Measurements from ENCODE around the gene PSAPL1.

The PSAPL1 gene

DNA sequence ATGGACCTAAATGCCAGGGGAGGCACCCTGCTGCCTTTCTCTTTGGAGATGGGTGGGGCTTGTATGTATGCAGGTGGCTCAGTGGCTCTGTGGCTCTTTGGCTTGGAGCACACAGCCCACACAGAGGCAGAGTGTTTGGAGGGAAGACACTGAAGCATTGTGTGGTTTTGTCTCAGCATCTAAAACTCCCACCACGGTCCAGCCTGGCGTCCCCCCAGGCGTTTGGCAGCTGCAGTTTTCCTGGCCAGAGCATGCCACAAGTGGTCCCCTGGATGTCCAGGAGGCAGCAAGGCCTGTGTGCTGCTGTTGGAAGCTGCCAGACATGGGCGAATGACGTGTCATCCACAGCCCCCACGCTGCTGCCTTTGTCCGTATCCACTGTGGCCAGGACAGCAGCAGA is 32.2 kb upstream of the PSAPL1 start:
- Histone ChIP-seq H3K9me3 (ENCODE audit: control insufficient read depth, insufficient read depth, low read length) (peaks cover 5% of the 10 kb centered on the region), H3K79me2 (ENCODE audit: control insufficient read depth, low read length) (no peaks in the 10 kb centered on the region), H3K4me1 (ENCODE audit: control insufficient read depth, low read length) (no peaks in the 10 kb centered on the region), H3K27me3 (ENCODE audit: control insufficient read depth, low read length) (no peaks in the 10 kb centered on the region), H3K36me3 (ENCODE audit: control insufficient read depth, low read length) (no peaks in the 10 kb centered on the region), H3K27ac (ENCODE audit: low read depth, low read length) (no peak overlapping the region), H4K20me1 (ENCODE audit: control insufficient read depth, insufficient read depth, low read depth, low read length) (no peaks in the 10 kb centered on the region), H3K9me2 (replicated peaks; ENCODE audit: control insufficient read depth, low read length) (no peaks in the 10 kb centered on the region), H3F3A (ENCODE audit: control insufficient read depth, insufficient read depth) (no peaks in the 10 kb centered on the region), H3K4me2 (ENCODE audit: low read length) (no peak overlapping the region), H3K4me3 (ENCODE audit: low read length) (no peak overlapping the region)
- TF ChIP-seq EZH2phosphoT487 (IDR thresholded peaks at IDR 0.05; ENCODE audit: borderline replicate concordance, low read length), result no peak
- TF ChIP-seq, protein P1, sequence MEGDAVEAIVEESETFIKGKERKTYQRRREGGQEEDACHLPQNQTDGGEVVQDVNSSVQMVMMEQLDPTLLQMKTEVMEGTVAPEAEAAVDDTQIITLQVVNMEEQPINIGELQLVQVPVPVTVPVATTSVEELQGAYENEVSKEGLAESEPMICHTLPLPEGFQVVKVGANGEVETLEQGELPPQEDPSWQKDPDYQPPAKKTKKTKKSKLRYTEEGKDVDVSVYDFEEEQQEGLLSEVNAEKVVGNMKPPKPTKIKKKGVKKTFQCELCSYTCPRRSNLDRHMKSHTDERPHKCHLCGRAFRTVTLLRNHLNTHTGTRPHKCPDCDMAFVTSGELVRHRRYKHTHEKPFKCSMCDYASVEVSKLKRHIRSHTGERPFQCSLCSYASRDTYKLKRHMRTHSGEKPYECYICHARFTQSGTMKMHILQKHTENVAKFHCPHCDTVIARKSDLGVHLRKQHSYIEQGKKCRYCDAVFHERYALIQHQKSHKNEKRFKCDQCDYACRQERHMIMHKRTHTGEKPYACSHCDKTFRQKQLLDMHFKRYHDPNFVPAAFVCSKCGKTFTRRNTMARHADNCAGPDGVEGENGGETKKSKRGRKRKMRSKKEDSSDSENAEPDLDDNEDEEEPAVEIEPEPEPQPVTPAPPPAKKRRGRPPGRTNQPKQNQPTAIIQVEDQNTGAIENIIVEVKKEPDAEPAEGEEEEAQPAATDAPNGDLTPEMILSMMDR (IDR thresholded peaks at IDR 0.05; ENCODE audit: low read depth, low read length, poor library complexity, severe bottlenecking), result no peak

DNA sequence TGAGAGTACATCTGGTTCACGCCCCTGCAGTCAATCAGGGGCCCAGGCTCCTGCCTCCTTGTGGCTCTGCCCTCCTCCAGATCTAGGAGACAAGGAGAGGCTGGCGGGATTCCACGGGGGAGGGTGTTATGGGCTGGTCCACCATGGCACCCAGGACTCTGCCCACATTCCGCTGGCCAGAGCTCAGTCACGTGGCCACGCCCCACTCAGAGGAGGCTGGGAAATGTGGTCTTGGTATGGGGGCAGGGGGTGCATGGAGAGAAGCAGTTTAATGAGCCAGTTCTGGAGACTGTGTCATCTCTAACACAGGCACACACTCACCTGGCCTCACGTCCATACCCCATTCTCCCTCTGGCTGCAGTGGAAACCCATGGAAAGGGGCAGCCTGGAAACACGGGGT is 31.5 kb upstream of the PSAPL1 start:
- Histone ChIP-seq H3K4me2 (ENCODE audit: low read length) (no peak overlapping the region), H3K9me3 (ENCODE audit: control insufficient read depth, insufficient read depth, low read length) (peaks cover 5% of the 10 kb centered on the region), H3K4me1 (ENCODE audit: control insufficient read depth, low read length) (no peaks in the 10 kb centered on the region), H3K4me3 (ENCODE audit: low read length) (no peak overlapping the region), H3K27me3 (ENCODE audit: control insufficient read depth, low read length) (no peaks in the 10 kb centered on the region), H3K79me2 (ENCODE audit: control insufficient read depth, low read length) (no peaks in the 10 kb centered on the region), H3K9me2 (replicated peaks; ENCODE audit: control insufficient read depth, low read length) (no peaks in the 10 kb centered on the region), H4K20me1 (ENCODE audit: control insufficient read depth, insufficient read depth, low read depth, low read length) (no peaks in the 10 kb centered on the region), H3K27ac (ENCODE audit: low read depth, low read length) (no peak overlapping the region), H3F3A (ENCODE audit: control insufficient read depth, insufficient read depth) (no peaks in the 10 kb centered on the region), H3K36me3 (ENCODE audit: control insufficient read depth, low read length) (no peaks in the 10 kb centered on the region)
- TF ChIP-seq, protein P1 (IDR thresholded peaks at IDR 0.05; ENCODE audit: low read depth, low read length, poor library complexity, severe bottlenecking), result no peak
- TF ChIP-seq EZH2phosphoT487 (IDR thresholded peaks at IDR 0.05; ENCODE audit: borderline replicate concordance, low read length), result no peak

DNA sequence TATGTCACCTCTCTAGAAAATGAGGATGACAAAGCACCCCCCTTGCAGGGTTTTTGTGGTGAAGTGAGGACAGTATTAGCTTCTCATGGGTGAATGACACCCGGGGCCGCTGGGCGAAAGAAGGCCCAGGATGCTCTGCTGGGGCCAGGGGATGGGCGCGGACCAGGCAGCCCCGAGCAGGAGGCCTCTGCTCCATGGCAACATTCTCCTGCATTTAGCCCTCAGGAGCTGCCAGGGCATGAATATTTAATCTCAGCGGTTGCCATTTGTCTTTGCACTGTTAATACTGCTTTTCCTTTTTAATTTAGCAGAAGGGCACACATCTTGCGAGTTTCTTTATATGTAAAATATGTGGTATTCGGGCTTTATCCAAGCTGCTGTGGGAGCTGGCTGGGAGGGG is 30.3 kb upstream of the PSAPL1 start:
- TF ChIP-seq, protein P1 (IDR thresholded peaks at IDR 0.05; ENCODE audit: low read depth, low read length, poor library complexity, severe bottlenecking), result no peak
- no peak for TF ChIP-seq EZH2phosphoT487 (IDR thresholded peaks at IDR 0.05; ENCODE audit: borderline replicate concordance, low read length)
- Histone ChIP-seq H3K4me2 (ENCODE audit: low read length) (no peak overlapping the region), H3K9me3 (ENCODE audit: control insufficient read depth, insufficient read depth, low read length) (peaks cover 5% of the 10 kb centered on the region), H3K27ac (ENCODE audit: low read depth, low read length) (no peak overlapping the region), H3F3A (ENCODE audit: control insufficient read depth, insufficient read depth) (no peaks in the 10 kb centered on the region), H3K9me2 (replicated peaks; ENCODE audit: control insufficient read depth, low read length) (no peaks in the 10 kb centered on the region), H4K20me1 (ENCODE audit: control insufficient read depth, insufficient read depth, low read depth, low read length) (no peaks in the 10 kb centered on the region), H3K79me2 (ENCODE audit: control insufficient read depth, low read length) (no peaks in the 10 kb centered on the region), H3K36me3 (ENCODE audit: control insufficient read depth, low read length) (no peaks in the 10 kb centered on the region), H3K27me3 (ENCODE audit: control insufficient read depth, low read length) (no peaks in the 10 kb centered on the region), H3K4me3 (ENCODE audit: low read length) (no peak overlapping the region), H3K4me1 (ENCODE audit: control insufficient read depth, low read length) (no peaks in the 10 kb centered on the region)

DNA sequence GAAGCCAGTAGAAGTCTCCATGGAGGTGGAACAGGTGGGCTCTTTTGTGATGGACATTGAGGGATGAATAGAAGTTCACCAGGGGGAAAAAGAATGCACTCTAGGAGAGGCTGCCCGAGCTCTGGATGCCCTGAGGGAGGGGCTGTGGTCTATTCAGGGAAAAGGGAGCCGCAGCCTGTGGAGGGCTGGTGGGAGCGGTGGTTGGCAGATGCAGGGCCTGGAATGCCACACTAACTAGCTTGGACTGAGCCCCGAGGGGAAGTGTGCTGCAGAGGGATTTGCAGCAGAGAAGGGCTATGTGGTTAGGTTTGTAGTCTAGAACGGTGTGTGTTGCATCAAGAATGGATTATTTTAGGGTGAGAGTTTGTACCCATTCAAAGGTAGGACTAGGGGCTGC is 29.5 kb upstream of the PSAPL1 start:
- Histone ChIP-seq H4K20me1 (ENCODE audit: control insufficient read depth, insufficient read depth, low read depth, low read length) (no peaks in the 10 kb centered on the region), H3K27ac (ENCODE audit: low read depth, low read length) (no peak overlapping the region), H3K36me3 (ENCODE audit: control insufficient read depth, low read length) (no peaks in the 10 kb centered on the region), H3K79me2 (ENCODE audit: control insufficient read depth, low read length) (no peaks in the 10 kb centered on the region), H3K9me3 (ENCODE audit: control insufficient read depth, insufficient read depth, low read length) (peaks cover 5% of the 10 kb centered on the region), H3F3A (ENCODE audit: control insufficient read depth, insufficient read depth) (no peaks in the 10 kb centered on the region), H3K4me2 (ENCODE audit: low read length) (no peak overlapping the region), H3K27me3 (ENCODE audit: control insufficient read depth, low read length) (no peaks in the 10 kb centered on the region), H3K4me1 (ENCODE audit: control insufficient read depth, low read length) (no peaks in the 10 kb centered on the region), H3K9me2 (replicated peaks; ENCODE audit: control insufficient read depth, low read length) (no peaks in the 10 kb centered on the region), H3K4me3 (ENCODE audit: low read length) (no peak overlapping the region)
- TF ChIP-seq EZH2phosphoT487 (IDR thresholded peaks at IDR 0.05; ENCODE audit: borderline replicate concordance, low read length), result no peak
- TF ChIP-seq, protein P1 (IDR thresholded peaks at IDR 0.05; ENCODE audit: low read depth, low read length, poor library complexity, severe bottlenecking), result no peak
